ENCODE data around the gene TOR1AIP2.

Gene TOR1AIP2

DNA sequence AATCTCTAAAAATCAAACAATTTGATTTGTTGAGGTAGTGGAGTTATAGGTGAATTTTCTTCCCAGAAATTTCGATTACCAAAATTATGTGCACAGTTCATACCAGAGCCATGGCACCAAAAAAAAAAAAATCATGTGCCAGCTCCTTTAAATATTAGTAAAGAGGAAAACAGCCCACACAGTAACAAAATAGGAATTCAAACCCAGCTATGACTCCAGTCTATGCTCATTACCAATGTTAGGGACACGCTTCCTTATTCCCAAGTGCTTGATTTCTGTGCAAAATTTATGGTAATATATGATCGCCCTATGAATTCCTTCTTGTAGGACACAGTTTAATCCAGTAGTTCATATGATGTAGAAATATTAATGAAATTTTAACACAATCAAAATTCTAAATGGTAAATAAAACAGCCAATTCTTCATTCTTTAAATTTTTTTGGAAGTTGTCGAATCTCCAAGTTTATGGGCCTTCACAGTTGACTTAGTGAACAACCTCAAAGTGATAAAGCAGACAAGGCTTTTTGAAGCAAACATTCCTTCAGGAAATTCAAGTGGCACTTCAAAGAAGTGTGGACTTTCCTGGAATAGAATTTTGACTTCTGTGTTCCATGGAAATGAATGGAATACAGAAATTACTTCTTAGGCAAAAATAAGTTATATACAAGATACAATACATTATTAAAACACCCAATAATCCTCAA, 1.9 kb downstream of the TOR1AIP2 start:
- TF ChIP-seq CTCF (IDR thresholded peaks at IDR 0.05; ENCODE audit: low read depth, low read length) = no peak
- no peak for DNase-seq (ENCODE audit: extremely low read depth, low read depth)

GRCh38 chr1:179873438-179873851, 4.2 kb downstream of the TOR1AIP2 start:
- no peak for DNase-seq (ENCODE audit: extremely low read depth, low read depth)
- no peak for TF ChIP-seq CTCF (IDR thresholded peaks at IDR 0.05; ENCODE audit: low read depth, low read length)

DNA sequence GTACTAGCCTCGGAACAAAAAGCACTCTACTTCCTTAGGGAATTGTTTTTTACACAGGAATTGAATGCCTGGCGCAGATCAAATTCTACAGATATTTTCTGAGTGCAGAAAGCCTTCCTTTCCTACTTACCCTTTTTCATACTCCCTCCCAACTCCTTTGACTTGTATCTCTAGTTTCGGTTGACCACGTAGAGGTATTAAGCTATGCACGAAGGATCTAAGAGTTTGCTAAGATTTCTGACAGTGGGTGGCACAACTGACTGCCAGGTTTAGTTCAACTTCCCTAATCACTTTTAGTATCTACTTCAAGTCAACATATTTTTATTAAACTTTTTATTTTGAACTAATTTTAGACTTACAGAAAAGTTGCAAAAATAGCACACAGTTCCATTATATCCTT, 5.0 kb downstream of the TOR1AIP2 start:
- TF ChIP-seq CTCF (IDR thresholded peaks at IDR 0.05; ENCODE audit: low read depth, low read length) = no peak

GRCh38 chr1:179871940-179872339, 5.7 kb downstream of the TOR1AIP2 start:
- no peak for DNase-seq (ENCODE audit: extremely low read depth, low read depth)
- TF ChIP-seq CTCF (IDR thresholded peaks at IDR 0.05; ENCODE audit: low read depth, low read length) = no peak

More for the DNA sequence above, 5.0 kb downstream of the TOR1AIP2 start:
- DNase-seq (ENCODE audit: extremely low read depth, low read depth) = no peak

- no peak for DNase-seq (ENCODE audit: extremely low read depth, low read depth)
- TF ChIP-seq CTCF (IDR thresholded peaks at IDR 0.05; ENCODE audit: low read depth, low read length) = no peak
Measured at GRCh38 chr1:179870870-179871269, 6.7 kb downstream of the TOR1AIP2 start.

DNA sequence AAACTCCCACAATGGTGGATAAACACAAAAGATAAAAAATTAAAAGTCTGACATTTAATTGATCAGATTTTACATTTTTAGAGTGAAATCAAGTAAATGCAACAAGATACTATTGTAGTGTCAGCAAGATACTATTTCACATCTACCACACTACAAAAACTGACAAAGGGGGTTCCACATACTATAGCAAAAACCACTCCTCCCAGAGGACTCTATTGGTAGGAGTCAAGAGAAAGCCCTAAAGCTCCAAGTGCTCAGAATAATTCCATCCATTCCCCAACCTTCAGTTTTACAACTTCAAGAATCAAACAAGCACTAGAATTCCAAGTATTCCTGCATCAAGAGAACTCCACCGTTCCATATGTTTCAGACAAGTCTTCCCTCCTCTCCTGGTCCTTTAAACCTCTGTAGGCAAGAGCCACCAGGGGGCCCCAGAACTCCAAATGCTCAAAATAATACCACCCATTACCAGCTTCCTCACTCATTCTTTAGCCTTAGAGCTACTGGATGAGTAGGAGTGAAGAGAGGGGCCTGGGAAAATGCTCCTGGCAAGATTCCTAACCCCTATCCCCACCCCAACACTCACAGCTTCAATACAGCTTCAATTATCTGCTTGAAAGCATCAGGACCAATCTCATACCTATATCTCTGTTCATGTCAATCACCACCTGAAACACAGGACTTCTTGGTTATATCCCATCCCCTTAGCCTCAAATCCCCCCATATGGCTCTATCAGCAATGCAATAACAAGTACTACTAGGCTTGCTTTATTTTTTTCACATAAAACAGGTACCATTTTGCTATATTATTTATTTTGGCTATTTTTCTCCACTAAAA, 9.9 kb downstream of the TOR1AIP2 start:
- TF ChIP-seq CTCF (IDR thresholded peaks at IDR 0.05; ENCODE audit: low read depth, low read length) = peak; percentile 80
- no peak for DNase-seq (ENCODE audit: extremely low read depth, low read depth)

GRCh38 chr1:179866616-179867015, 11.0 kb downstream of the TOR1AIP2 start:
- no peak for TF ChIP-seq CTCF (IDR thresholded peaks at IDR 0.05; ENCODE audit: low read depth, low read length)
- no peak for DNase-seq (ENCODE audit: extremely low read depth, low read depth)

Data from AG09319 (cell line).